Retina (tissue), 1 donor: ENCODE data around the gene AGER.
A peak's percentile ranks its signal among the peaks of the same experiment; 100 is the strongest.
"Not testable (repeated sequence)": the region's sequence is repeated elsewhere in the genome, so short reads cannot be mapped to it uniquely, and the experiment has no call there.

Experiments used
- DNase-seq: peaks from one replicate; pipeline ENCODE4 v3.0.0-alpha.2; 2016

Gene AGER

GRCh38 chr6:32198345-32198696, 14.3 kb upstream of the AGER start:
- DNase-seq: no peak

DNA sequence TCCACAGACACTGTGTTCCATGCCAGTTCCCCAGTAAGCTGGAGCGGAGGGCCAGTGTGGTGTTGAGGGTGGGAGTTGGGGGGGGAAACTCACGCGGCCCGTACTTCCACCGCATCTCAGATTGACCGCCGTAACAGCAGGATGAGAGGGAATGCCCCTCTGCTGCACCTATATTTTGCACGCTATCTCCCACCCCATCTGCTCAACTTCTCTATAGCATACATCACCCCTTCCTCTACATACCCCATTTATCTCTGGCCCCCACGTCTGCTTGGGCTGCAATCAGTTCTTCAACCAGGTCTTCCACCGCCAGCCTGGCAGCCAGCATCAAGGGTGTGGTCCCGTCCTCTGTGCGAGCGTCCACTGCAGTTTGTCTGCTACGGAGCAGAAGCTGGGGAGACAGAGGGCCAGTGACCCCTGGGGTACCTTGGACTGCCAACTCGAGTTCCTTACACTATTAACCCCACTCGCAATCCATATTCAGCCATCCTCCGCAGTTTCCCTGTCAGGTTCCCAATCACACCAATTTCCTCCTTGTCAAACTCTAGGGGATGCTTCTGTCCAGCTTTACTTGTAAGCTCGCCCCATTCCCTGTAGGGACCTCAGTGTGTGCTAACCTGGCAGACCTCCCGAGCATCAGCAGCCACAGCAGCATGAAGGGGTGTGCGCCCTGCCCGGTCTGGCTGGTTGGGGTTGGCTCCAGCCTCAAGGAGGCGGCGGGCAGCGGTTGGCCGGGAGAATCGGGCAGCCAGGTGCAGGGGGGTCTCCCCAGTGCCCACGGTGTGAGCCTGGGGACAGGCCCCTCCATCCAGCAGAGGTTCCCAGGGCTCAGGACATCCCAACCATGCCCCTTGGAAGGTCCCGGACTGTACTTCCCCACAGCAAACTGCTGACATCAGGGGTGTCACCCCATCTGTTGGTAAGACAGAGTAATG, 12.9 kb upstream of the AGER start:
- peak; percentile 77 for DNase-seq

GRCh38 chr6:32195902-32196681, 12.0 kb upstream of the AGER start:
- DNase-seq: peak; percentile 98

- DNase-seq: no peak
Measured at GRCh38 chr6:32195652-32195901, 11.5 kb upstream of the AGER start.

DNA sequence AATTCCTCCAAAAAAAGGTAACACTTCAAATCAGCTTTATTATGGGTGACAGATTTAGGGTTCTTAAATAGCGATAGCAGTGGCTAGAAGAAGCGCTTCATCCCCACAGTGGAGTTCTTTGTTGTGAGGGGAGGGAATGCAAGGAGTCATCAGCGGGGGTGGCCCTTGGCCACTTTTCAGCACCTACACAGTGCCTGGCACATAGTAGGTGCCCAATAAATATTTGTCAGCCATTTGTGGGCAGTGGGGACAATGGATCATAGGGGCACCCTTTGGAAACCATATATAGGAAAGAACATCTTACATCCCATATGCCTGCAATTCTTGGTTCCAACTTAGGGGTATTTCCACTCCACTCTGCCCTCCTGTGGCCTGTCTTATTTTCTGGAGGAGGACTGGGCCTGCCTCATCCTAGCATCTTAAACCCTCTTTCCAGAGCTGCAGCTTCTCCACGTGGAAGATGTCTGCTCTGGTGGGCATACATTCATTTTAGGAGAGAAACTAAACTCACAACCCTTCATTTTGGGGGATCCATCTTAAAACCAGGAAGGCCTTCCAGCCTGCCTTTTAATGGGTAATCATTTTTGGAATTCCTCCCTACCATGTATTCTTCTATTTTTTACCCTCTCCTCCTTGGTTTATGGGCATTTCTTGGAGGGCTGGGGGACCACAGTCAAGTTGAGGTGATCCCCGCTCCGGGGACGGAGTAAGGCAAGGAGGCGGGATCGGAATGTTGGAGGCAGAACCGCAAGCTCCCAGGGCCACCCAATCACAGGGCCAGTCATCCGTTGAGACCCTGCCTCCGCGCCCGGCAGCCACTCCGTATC, 11.0 kb upstream of the AGER start:
- no peak for DNase-seq

DNA sequence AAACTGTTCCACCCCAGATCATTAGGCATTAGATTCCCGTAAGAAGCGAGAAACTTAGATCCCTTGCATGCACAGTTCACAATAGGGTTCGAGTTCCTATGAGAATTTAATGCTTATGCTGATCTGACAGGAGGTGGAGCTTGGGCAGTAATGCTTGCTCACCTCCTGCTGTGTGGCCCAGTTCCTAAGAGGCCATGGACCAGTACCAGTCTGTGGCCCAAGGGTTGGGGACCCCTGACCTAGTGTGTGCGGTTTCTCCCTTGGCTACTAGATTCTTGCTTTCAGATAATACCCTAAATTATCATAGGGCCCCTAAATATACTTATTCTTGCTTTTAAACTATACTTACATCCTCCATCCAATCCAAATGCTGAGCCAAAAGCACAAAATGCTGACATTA, 10.3 kb upstream of the AGER start:
- no peak for DNase-seq

- DNase-seq: not testable (repeated sequence)
Measured at GRCh38 chr6:32193096-32193495, 9.0 kb upstream of the AGER start.

- DNase-seq: no peak
Measured at GRCh38 chr6:32192608-32193039, 8.6 kb upstream of the AGER start, which contains the start of gene GPSM3. GPSM3 (minus strand) TSS chr6:32192643; CDS start chr6:32192513, 130 bp downstream.

GRCh38 chr6:32191696-32192607, 7.9 kb upstream of the AGER start:
- no peak for DNase-seq

DNA sequence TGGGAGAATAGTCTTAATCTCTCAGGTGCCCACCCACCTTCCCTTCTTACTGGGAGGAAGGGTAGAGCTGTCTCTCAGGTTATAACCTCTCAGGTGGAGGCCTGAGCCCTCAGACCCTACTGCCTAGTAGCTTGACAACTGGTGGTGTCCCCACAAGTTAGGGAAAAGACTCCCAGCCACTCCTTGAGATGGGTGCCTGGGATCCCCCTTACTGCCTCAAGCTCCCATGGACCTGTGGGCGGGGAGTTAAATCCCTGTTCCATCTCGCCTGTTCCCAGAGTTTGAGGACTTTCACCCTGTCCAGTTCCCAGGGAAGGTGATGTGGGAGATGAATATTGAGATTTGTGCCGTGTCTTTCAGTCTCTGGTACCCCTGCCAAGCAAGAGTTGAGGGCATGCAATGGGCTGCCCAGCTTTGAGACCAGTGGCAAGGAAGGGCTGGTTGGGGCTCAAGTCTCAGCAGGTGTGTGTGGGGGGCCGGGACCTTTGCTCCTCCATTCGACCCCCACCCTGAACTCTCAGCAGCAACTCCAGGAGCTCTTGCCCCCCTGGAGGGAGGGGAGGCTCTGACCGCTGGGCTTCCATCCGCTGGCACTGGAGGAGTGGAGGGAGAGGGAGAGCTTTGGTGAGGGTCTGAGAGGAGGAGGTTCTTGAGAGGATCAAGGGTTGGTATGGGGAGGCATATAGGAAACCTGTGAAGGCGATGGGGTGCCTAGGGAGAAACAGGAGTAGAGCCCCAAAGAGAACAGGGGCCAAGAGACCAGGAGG, 7.0 kb upstream of the AGER start:
- no peak for DNase-seq

DNA sequence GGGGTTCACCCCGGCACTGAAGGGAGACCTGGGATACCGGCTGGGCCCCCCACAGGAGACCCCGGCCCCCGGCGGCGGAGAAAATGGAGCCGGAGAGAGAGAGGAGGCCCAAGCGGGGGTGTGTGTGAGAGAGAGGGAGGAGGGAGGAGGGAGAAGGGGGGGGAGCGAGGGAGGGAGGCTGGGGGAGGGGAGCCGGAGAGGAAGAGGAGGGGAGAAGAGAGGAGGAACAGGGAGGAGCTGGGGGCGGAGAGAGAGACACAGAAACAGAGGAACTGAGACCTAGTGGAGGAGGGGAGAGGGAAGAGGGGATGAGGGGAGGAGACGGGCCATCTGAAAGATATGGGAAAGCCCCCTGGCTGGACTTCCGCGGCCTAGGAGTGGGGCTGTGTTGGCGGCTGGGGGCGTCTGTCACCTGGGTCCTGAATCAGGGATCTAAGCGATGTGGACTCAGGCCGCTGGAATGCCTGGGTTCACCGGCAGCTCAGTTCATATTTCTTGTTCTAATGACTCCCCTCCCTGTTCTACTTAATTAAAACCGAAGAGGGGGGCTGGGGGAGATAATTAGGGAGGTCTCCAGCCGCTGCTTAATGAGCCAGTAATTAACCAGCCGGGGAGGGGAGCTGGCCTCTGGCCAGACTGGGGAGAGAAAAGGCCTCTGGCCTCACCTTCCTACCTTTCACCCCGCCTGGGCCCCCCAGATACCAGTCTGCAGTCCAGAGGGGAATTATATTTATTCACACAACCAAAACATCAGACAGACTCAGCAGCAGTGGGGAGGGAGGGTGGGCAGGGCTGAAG, 6.2 kb upstream of the AGER start, which contains the start of gene PBX2:
Gene PBX2 (minus strand): TSS at position 149 of the 798 bp plus-strand sequence. CDS start 287 bp downstream, outside the sequence.
- DNase-seq: peak; percentile 89

DNA sequence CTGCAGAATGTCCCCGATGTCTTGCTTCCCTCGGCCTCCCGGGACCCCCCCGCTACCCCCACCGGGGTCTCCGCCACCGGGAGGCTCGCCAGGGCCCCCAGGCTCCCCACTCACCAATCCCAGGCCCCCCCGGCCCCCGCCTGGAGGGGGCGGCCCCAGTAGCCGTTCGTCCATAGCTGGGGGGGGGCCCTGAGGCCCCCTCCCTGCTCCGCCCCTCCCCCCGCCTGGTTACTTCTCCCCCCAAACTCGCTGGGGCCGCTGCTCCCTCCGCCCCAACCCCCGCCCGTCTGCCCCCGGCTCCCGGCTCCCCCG, 5.6 kb upstream of the AGER start:
- DNase-seq: no peak

- DNase-seq: peak; percentile 34
Measured at GRCh38 chr6:32189069-32189741, 5.2 kb upstream of the AGER start.

GRCh38 chr6:32188381-32189068, 4.5 kb upstream of the AGER start:
- peak; percentile 49 for DNase-seq

DNA sequence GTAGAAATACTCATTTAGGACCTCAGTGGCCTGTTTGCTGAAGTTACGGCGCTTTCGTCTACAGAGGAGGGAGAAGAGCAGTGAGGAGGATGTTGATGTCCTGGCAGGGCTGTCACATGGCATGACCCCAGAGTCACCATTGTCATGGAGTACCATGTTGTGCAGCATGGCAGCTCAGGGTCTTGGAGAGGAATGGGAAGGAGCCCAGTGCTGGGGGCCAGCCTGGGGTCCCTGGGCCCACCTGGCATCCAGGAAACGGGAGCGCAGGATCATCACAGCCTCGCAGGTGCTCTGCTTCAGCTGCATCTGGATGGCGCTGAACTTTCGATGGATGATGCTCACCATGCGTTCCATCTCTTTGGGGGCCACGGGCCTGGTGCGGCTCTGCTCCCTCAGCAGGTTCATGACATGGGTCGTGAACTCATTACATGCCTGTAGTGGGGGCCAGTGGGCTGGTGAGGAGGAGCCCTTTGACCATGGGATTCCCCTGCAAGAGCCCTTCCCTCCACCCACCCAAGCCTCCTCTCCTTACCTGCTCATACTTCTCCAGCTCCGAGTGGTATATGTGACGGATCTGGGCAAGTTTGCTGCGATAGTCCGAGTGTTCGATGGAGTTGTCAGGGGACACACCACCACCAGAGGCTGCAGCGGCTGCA, 3.8 kb upstream of the AGER start:
- DNase-seq: not testable (repeated sequence)

DNA sequence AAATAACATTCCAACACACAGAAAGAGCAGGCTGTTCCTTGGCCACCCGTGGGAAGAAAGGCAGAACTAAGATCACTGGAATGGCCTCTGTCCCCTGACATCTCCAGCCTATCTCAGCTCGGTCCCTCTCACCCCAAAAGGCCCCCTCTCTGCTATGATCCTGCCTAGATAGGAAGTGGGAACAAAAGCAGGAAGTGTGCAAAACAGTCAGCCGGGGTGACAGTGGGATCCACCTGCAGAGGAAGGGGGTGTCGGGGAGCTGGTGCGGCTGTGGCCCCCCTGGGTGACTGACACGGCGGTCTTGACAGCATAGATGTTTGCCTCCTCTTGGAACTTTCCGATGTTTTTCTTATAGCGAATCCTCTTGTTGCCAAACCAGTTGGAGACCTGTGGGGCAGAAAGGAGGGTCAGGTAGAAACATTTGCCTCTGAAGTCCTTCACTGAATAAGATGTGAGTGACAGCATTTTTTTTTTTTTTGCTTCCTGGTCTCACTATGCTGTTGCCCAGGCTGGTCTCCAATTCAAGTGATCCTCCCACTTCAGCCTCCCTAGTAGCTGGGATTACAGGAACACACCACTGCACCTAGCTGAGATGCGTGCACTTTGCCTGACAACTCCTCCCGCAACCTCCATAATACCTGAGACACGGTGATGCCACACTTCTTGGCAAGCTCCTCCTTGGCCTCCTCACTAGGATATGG, 3.1 kb upstream of the AGER start:
- DNase-seq: no peak

DNA sequence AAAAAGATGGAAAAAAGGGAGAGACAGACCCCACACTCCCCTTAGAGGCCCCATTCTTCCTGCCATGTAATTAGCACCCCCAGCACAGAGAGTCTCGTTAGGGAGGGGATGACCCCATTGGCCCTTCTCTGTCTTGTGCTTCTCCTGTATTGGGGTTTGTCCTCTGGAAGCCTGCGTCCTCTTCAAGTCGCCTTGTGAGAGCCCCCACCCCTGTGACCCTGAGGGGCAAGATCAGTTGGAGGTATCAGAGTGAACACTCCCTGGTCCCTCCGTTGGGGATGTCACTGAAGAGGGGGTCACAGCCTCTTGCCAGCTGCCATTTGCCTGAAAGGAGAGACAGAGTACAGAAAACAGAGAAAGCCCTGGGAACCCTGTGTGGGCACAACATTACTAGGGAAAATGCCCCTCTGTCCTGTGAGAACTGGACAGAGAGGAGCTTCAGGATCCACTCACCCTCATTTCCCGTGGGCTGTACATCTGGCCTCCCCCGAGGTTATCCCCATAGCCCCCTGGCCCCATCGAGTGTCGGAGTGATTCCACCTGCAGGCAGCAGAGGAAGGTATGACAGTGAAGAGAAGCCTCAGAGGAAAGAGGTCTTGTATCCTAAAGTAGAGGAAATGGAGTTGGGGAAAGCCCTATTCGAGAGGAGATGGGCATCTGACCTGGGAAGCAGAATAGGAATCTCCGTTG, 2.2 kb upstream of the AGER start:
- peak; percentile 44 for DNase-seq
